Natural killer cell (primary cell): Measurements from ENCODE around the gene MYZAP. TPM values are rescaled to one million over a fixed set of nuclear protein-coding genes. Genes with fewer than 3 reads are reported as not detected.
A peak's percentile ranks its signal among the peaks of the same experiment; 100 is the strongest.

ENCODE experiments used
- ATAC-seq, 3 donors: fragments of 150-1000 bp in 2 of 3; fragments of 200-7000 bp in 1 of 3; cut with Tn5 transposase; 1 replicate in 1 of 3; 2 replicates in 2 of 3; pipeline ENCODE4 v1.10.0; 2021; ENCODE audit warnings: mild to moderate bottlenecking in 2 of 3, moderate library complexity in 2 of 3
- DNase-seq, 2 donors: peaks; one replicate each; pipeline versions ENCODE4 v3.0.0 to v3.0.0-alpha.2; 2013 to 2021; ENCODE audit warnings: mixed read lengths in 1 of 2
- H3K27ac ChIP-seq: one replicate; pipeline ENCODE4 v1.5.1; 2013; ENCODE audit warnings: mild to moderate bottlenecking, low read length
- H3K27me3 ChIP-seq: one replicate; pipeline ENCODE4 v1.6.1; 2013; ENCODE audit warnings: low read length; ENCODE audit not compliant: control insufficient read depth, insufficient read depth
- H3K36me3 ChIP-seq: one replicate; pipeline ENCODE4 v1.6.1; 2013; ENCODE audit warnings: low read length; ENCODE audit not compliant: control insufficient read depth, insufficient read depth
- H3K4me1 ChIP-seq: one replicate; pipeline ENCODE4 v1.6.1; 2013; ENCODE audit warnings: low read length; ENCODE audit not compliant: control insufficient read depth, insufficient read depth
- H3K4me3 ChIP-seq: one replicate; pipeline ENCODE4 v1.5.1; 2013; ENCODE audit warnings: low read length
- H3K9me3 ChIP-seq: one replicate; pipeline ENCODE4 v1.6.1; 2013; ENCODE audit warnings: low read length; ENCODE audit not compliant: control insufficient read depth, insufficient read depth
- H3K27ac Mint-ChIP-seq, 2 donors: one replicate each; pipeline ENCODE4 v1.8.0; 2022; ENCODE audit warnings: mild to moderate bottlenecking in 2 of 2, mixed read lengths in 2 of 2, moderate library complexity in 1 of 2
- H3K27me3 Mint-ChIP-seq, 2 donors: one replicate each; pipeline ENCODE4 v1.8.0; 2022; ENCODE audit warnings: low read depth in 2 of 2, mixed read lengths in 2 of 2
- H3K36me3 Mint-ChIP-seq: one replicate; pipeline ENCODE4 v1.8.0; 2022; ENCODE audit warnings: mixed read lengths
- H3K4me1 Mint-ChIP-seq, 2 donors: one replicate each; pipeline ENCODE4 v1.8.0; 2022; ENCODE audit warnings: mixed read lengths in 2 of 2
- H3K4me3 Mint-ChIP-seq: one replicate; pipeline ENCODE4 v1.8.0; 2022; ENCODE audit warnings: mild to moderate bottlenecking, moderate library complexity, mixed read lengths
- H3K9me3 Mint-ChIP-seq, 2 donors: one replicate each; pipeline ENCODE4 v1.8.0; 2022; ENCODE audit warnings: mixed read lengths in 2 of 2
- CTCF ChIP-seq: fragments of 200-600 bp; IDR thresholded peaks from one replicate; pipeline ENCODE4 v1.8.0; 2022; ENCODE audit warnings: antibody characterized with exemption
- WGBS: methylation state at CpG from one replicate; pipeline ENCODE4 v1.1.7; 2013; ENCODE audit warnings: missing lambda C conversion rate; ENCODE audit not compliant: insufficient coverage; 5-methylcytosine and 5-hydroxymethylcytosine counted together
- intact Hi-C: fragments of 100-400 bp; cut with micrococcal nuclease; formaldehyde crosslinking; loops from one replicate; pipeline ENCODE4 v1.14.2; 2022
- total RNA-seq, 4 donors: library from RNA; stranded (reverse); fragments of 120-200 nt in 1 of 4; gene quantifications; one replicate each; pipeline versions ENCODE4 v1.2.3 to v1.2.4, GENCODE V29; 2013 to 2022

Gene MYZAP
- total RNA-seq, 3 donors from 2014 or later (not counting 1 experiment from before 2014, with no cell fraction given): not detected

GRCh38 chr15:57565311-57565710 is 26.4 kb upstream of the MYZAP start:
- no peaks in the 10 kb centered on the region for H3K9me3 ChIP-seq
- WGBS: under 1% methylated on average over 10 of the region's 10 CpGs
- peaks cover 11 to 12% of the 10 kb centered on the region in 2 donors for H3K4me1 Mint-ChIP-seq
- H3K27me3 Mint-ChIP-seq: peaks cover 32 to 36% of the 10 kb centered on the region in 2 donors
- intact Hi-C loops: loop anchor here (10.0 kb wide), 1 partner anchor 299 kb away; no protein-coding TSS in a partner anchor
- H3K4me3 Mint-ChIP-seq: no peak overlapping the region
- no peaks in the 10 kb centered on the region for H3K27me3 ChIP-seq
- peak in 1 of 2 donors; percentile 75 for DNase-seq
- H3K9me3 Mint-ChIP-seq: no peaks in the 10 kb centered on the region
- no peak for TF ChIP-seq CTCF
- no peaks in the 10 kb centered on the region for H3K36me3 Mint-ChIP-seq
- H3K4me3 ChIP-seq: no peak overlapping the region
- no peaks in the 10 kb centered on the region for H3K36me3 ChIP-seq
- peaks cover 12% of the 10 kb centered on the region for H3K4me1 ChIP-seq
- H3K27ac Mint-ChIP-seq: no peak overlapping the region
- H3K27ac ChIP-seq: no peak overlapping the region
- peak; percentile 18 to 55 (median 37) for ATAC-seq

DNA sequence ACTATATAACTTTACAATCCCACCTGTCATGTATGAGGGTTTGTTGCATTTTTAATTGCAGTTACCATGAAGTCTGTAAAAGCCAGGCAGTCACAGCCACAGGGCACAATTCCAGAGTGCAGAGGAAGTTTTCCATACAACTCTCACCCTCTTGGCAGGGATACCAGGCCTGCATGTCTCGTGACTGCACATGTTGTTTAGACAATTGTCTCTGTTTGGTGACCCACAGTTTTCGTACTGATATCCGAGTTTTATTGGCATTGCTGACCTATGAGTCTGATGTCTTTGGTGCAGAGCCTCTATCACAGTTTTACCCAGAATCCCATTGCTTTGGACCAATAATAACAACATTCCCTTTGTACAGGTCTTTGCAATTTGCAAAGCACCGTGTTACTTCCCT is 24.9 kb upstream of the MYZAP start:
- H3K27ac Mint-ChIP-seq: no peak overlapping the region
- DNase-seq (no peak), ATAC-seq (no peak)
- Histone ChIP-seq H3K4me1 (peaks cover 7% of the 10 kb centered on the region), H3K36me3 (no peaks in the 10 kb centered on the region), H3K27me3 (no peaks in the 10 kb centered on the region), H3K27ac (no peak overlapping the region), H3K9me3 (no peaks in the 10 kb centered on the region), H3K4me3 (no peak overlapping the region)
- peaks cover 6% of the 10 kb centered on the region in 2 donors for H3K4me1 Mint-ChIP-seq
- 88% methylated on average over 4 of the region's 4 CpGs for WGBS
- no peaks in the 10 kb centered on the region for H3K9me3 Mint-ChIP-seq
- no peak overlapping the region for H3K4me3 Mint-ChIP-seq
- no peak for TF ChIP-seq CTCF
- no peaks in the 10 kb centered on the region for H3K36me3 Mint-ChIP-seq
- intact Hi-C loops: loop anchor here (10.0 kb wide), 1 partner anchor 298 kb away; no protein-coding TSS in a partner anchor
- H3K27me3 Mint-ChIP-seq: peaks cover 31 to 35% of the 10 kb centered on the region in 2 donors

GRCh38 chr15:57567891-57568290 is 23.8 kb upstream of the MYZAP start:
- no peak for DNase-seq
- H3K9me3 ChIP-seq: no peaks in the 10 kb centered on the region
- ATAC-seq: no peak
- H3K27ac ChIP-seq: no peak overlapping the region
- intact Hi-C loops: loop anchor here (10.0 kb wide), 1 partner anchor 297 kb away; no protein-coding TSS in a partner anchor
- no peaks in the 10 kb centered on the region for H3K36me3 ChIP-seq
- H3K4me3 Mint-ChIP-seq: no peak overlapping the region
- H3K4me1 ChIP-seq: peaks cover 7% of the 10 kb centered on the region
- peaks cover 27 to 38% of the 10 kb centered on the region in 2 donors for H3K27me3 Mint-ChIP-seq
- no peaks in the 10 kb centered on the region for H3K9me3 Mint-ChIP-seq
- peaks cover 6% of the 10 kb centered on the region in 2 donors for H3K4me1 Mint-ChIP-seq
- no peaks in the 10 kb centered on the region for H3K36me3 Mint-ChIP-seq
- TF ChIP-seq CTCF: no peak
- H3K27me3 ChIP-seq: no peaks in the 10 kb centered on the region
- 92% methylated on average over 3 of the region's 3 CpGs for WGBS
- no peak overlapping the region for H3K27ac Mint-ChIP-seq
- no peak overlapping the region for H3K4me3 ChIP-seq

- Mint-ChIP-seq H3K4me1 (peaks cover 6% of the 10 kb centered on the region in 2 donors), H3K9me3 (no peaks in the 10 kb centered on the region), H3K4me3 (no peak overlapping the region), H3K27ac (no peak overlapping the region), H3K27me3 (peaks cover 27 to 35% of the 10 kb centered on the region in 2 donors), H3K36me3 (no peaks in the 10 kb centered on the region)
- ATAC-seq: no peak
- TF ChIP-seq CTCF: no peak
- Histone ChIP-seq H3K4me1 (peaks cover 7% of the 10 kb centered on the region), H3K27me3 (no peaks in the 10 kb centered on the region), H3K36me3 (no peaks in the 10 kb centered on the region), H3K9me3 (no peaks in the 10 kb centered on the region), H3K27ac (no peak overlapping the region), H3K4me3 (no peak overlapping the region)
- intact Hi-C loops: loop anchor here (10.0 kb wide), 1 partner anchor 297 kb away; no protein-coding TSS in a partner anchor
- 83% methylated on average over 1 of the region's 2 CpGs for WGBS
- DNase-seq: no peak
Measured at GRCh38 chr15:57568299-57568698, 23.4 kb upstream of the MYZAP start.
